WTC11 (cell line): ENCODE results near the gene RNF31.

Source experiments
- AFF4 ChIP-seq: sonication (generic); formaldehyde crosslinking; IDR thresholded peaks from 2 replicates; pipeline ENCODE4 v1.8.1; 2023; ENCODE audit warnings: mild to moderate bottlenecking, missing genetic modification reagents, borderline replicate concordance
- CTCF ChIP-seq: fragments of 200-600 bp; IDR thresholded peaks from 2 replicates; pipeline ENCODE4 v1.8.0; 2022; ENCODE audit warnings: antibody characterized with exemption
- FOXJ3 ChIP-seq: sonication (generic); formaldehyde crosslinking; IDR thresholded peaks from 2 replicates; pipeline ENCODE4 v1.9.0; 2021; ENCODE audit warnings: missing genetic modification reagents, mild to moderate bottlenecking, borderline replicate concordance
- FOXP1 ChIP-seq: sonication (generic); formaldehyde crosslinking; IDR thresholded peaks from 2 replicates; pipeline ENCODE4 v1.8.0; 2022; ENCODE audit warnings: missing genetic modification reagents, mild to moderate bottlenecking, moderate library complexity, borderline replicate concordance
- TCF7 ChIP-seq: sonication (generic); formaldehyde crosslinking; IDR thresholded peaks from 2 replicates; pipeline ENCODE4 v1.8.0; 2022; ENCODE audit warnings: mild to moderate bottlenecking, low read depth, missing genetic modification reagents, moderate library complexity
- TEAD1 ChIP-seq: sonication (generic); formaldehyde crosslinking; IDR thresholded peaks from 2 replicates; pipeline ENCODE4 v1.8.0; 2022; ENCODE audit warnings: mild to moderate bottlenecking, missing genetic modification reagents
- TEAD4 ChIP-seq: sonication (generic); formaldehyde crosslinking; IDR thresholded peaks from 2 replicates; pipeline ENCODE4 v1.8.0; 2022; ENCODE audit warnings: mild to moderate bottlenecking, missing genetic modification reagents
- ZMAT4 ChIP-seq: fragments of 250-450 bp; sonication (Bioruptor Pico); IDR thresholded peaks from 2 replicates; pipeline ENCODE4 v1.9.0; 2021; ENCODE audit warnings: mild to moderate bottlenecking
- TF ChIP-seq, protein P1 (sequence below): sonication (generic); formaldehyde crosslinking; IDR thresholded peaks from 2 replicates; pipeline ENCODE4 v1.8.0; 2022; ENCODE audit warnings: mild to moderate bottlenecking, missing genetic modification reagents
- TF ChIP-seq, protein P2 (sequence below): sonication (generic); formaldehyde crosslinking; IDR thresholded peaks from 2 replicates; pipeline ENCODE4 v1.8.0; 2022; ENCODE audit warnings: missing genetic modification reagents
- TF ChIP-seq, protein P3 (sequence below): sonication (generic); formaldehyde crosslinking; IDR thresholded peaks from 2 replicates; pipeline ENCODE4 v1.8.1; 2023; ENCODE audit warnings: mild to moderate bottlenecking, missing genetic modification reagents

- TF ChIP-seq TEAD4 (CRISPR knock-in tag) (no peak), CTCF (no peak), FOXP1 (CRISPR knock-in tag) (no peak), FOXJ3 (CRISPR knock-in tag) (no peak), TEAD1 (CRISPR knock-in tag) (no peak), TCF7 (CRISPR knock-in tag) (no peak), ZMAT4 (no peak), AFF4 (CRISPR knock-in tag) (no peak)
- TF ChIP-seq, protein P1, sequence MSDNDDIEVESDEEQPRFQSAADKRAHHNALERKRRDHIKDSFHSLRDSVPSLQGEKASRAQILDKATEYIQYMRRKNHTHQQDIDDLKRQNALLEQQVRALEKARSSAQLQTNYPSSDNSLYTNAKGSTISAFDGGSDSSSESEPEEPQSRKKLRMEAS (CRISPR knock-in tag) = no peak
- TF ChIP-seq, protein P2, sequence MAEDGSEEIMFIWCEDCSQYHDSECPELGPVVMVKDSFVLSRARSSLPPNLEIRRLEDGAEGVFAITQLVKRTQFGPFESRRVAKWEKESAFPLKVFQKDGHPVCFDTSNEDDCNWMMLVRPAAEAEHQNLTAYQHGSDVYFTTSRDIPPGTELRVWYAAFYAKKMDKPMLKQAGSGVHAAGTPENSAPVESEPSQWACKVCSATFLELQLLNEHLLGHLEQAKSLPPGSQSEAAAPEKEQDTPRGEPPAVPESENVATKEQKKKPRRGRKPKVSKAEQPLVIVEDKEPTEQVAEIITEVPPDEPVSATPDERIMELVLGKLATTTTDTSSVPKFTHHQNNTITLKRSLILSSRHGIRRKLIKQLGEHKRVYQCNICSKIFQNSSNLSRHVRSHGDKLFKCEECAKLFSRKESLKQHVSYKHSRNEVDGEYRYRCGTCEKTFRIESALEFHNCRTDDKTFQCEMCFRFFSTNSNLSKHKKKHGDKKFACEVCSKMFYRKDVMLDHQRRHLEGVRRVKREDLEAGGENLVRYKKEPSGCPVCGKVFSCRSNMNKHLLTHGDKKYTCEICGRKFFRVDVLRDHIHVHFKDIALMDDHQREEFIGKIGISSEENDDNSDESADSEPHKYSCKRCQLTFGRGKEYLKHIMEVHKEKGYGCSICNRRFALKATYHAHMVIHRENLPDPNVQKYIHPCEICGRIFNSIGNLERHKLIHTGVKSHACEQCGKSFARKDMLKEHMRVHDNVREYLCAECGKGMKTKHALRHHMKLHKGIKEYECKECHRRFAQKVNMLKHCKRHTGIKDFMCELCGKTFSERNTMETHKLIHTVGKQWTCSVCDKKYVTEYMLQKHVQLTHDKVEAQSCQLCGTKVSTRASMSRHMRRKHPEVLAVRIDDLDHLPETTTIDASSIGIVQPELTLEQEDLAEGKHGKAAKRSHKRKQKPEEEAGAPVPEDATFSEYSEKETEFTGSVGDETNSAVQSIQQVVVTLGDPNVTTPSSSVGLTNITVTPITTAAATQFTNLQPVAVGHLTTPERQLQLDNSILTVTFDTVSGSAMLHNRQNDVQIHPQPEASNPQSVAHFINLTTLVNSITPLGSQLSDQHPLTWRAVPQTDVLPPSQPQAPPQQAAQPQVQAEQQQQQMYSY = no peak
- TF ChIP-seq, protein P3, sequence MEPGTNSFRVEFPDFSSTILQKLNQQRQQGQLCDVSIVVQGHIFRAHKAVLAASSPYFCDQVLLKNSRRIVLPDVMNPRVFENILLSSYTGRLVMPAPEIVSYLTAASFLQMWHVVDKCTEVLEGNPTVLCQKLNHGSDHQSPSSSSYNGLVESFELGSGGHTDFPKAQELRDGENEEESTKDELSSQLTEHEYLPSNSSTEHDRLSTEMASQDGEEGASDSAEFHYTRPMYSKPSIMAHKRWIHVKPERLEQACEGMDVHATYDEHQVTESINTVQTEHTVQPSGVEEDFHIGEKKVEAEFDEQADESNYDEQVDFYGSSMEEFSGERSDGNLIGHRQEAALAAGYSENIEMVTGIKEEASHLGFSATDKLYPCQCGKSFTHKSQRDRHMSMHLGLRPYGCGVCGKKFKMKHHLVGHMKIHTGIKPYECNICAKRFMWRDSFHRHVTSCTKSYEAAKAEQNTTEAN = no peak
Measured at GRCh38 chr14:24207104-24207551, 59.8 kb downstream of the RNF31 start.
